Osteoblast (primary cell): ENCODE data around the gene PHF12. TPM values are rescaled to one million over a fixed set of nuclear protein-coding genes. Genes with fewer than 3 reads are reported as not detected.

Experiments used
- DNase-seq: peaks from one replicate; pipeline ENCODE4 v3.0.0; 2011; ENCODE audit warnings: low spot score, mixed read lengths; ENCODE audit not compliant: insufficient read length; ENCODE audit errors: missing footprints
- H2AFZ ChIP-seq: 2 replicates; pipeline ENCODE4 v1.6.0; 2011; ENCODE audit warnings: mild to moderate bottlenecking, low read length
- H3K27ac ChIP-seq: 2 replicates; pipeline ENCODE4 v1.5.1; 2011; ENCODE audit warnings: mild to moderate bottlenecking, low read depth, low read length, moderate library complexity
- H3K27me3 ChIP-seq: 2 replicates; pipeline ENCODE4 v1.6.0; 2012; ENCODE audit warnings: mild to moderate bottlenecking, control low read depth, inconsistent platforms, low read length, moderate library complexity; ENCODE audit not compliant: insufficient read depth
- H3K36me3 ChIP-seq: 2 replicates; pipeline ENCODE4 v1.5.1; 2011; ENCODE audit warnings: mild to moderate bottlenecking, low read length, control low read depth, moderate library complexity; ENCODE audit not compliant: insufficient read depth
- H3K4me1 ChIP-seq: 2 replicates; pipeline ENCODE4 v1.5.1; 2011; ENCODE audit warnings: mild to moderate bottlenecking, low read length, control low read depth, moderate library complexity; ENCODE audit not compliant: insufficient read depth
- H3K4me2 ChIP-seq: 2 replicates; pipeline ENCODE4 v1.6.0; 2011; ENCODE audit warnings: mild to moderate bottlenecking, low read length; ENCODE audit not compliant: insufficient read depth
- H3K4me3 ChIP-seq: fragments of 200-600 bp; sonication (generic); 3 replicates; pipeline ENCODE4 v1.5.1; 2012; ENCODE audit warnings: mild to moderate bottlenecking, low read length, inconsistent platforms; ENCODE audit not compliant: insufficient read depth
- H3K79me2 ChIP-seq: 2 replicates; pipeline ENCODE4 v1.6.0; 2012; ENCODE audit warnings: mild to moderate bottlenecking, low read length, control low read depth, inconsistent platforms; ENCODE audit not compliant: insufficient read depth
- H3K9me3 ChIP-seq: 2 replicates; pipeline ENCODE4 v1.5.1; 2011; ENCODE audit warnings: low read depth, low read length, control low read depth
- H4K20me1 ChIP-seq: 2 replicates; pipeline ENCODE4 v1.6.0; 2012; ENCODE audit warnings: mild to moderate bottlenecking, low read length, control low read depth; ENCODE audit not compliant: insufficient read depth
- total RNA-seq: library from RNA; depleted of rRNA; stranded (reverse); fragments of >200 nt; gene quantifications from 2 replicates; pipeline ENCODE4 v1.2.3, GENCODE V29; 2012
- TF ChIP-seq, protein P1 (sequence below): IDR thresholded peaks from 2 replicates; pipeline ENCODE4 v1.5.1; 2011; ENCODE audit warnings: mild to moderate bottlenecking, low read depth, low read length, moderate library complexity; ENCODE audit errors: extremely low read depth

PHF12 gene
- total RNA-seq, 1 donor, result 26.8 TPM

DNA sequence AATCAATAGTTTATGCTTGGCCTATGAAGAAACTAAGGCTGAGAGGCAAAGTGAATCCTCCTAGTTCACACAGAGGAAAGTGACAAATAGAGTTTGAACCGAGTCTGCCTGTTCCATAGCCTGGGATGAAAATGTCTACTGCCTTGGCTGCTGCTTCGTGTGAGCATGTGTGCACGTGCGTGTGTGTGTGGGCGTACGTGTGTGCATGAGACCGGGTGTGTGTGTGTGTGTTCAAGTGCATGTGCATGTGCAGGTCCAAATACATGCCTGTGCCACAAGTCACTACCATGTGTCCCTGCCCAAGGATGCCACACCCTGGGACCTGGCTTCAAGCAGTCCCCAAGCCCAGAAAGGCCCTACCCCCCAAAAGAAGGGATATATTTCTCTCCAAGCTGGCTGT is 40.9 kb upstream of the PHF12 start:
- Histone ChIP-seq H2AFZ (no peak overlapping the region), H3K4me3 (no peak overlapping the region), H3K27ac (no peak overlapping the region), H3K79me2 (no peaks in the 10 kb centered on the region), H3K36me3 (no peaks in the 10 kb centered on the region), H3K9me3 (no peaks in the 10 kb centered on the region), H3K4me2 (no peak overlapping the region), H4K20me1 (no peaks in the 10 kb centered on the region), H3K4me1 (peaks cover 6% of the 10 kb centered on the region), H3K27me3 (peaks cover 18% of the 10 kb centered on the region)
- no peak for DNase-seq
- TF ChIP-seq, protein P1, sequence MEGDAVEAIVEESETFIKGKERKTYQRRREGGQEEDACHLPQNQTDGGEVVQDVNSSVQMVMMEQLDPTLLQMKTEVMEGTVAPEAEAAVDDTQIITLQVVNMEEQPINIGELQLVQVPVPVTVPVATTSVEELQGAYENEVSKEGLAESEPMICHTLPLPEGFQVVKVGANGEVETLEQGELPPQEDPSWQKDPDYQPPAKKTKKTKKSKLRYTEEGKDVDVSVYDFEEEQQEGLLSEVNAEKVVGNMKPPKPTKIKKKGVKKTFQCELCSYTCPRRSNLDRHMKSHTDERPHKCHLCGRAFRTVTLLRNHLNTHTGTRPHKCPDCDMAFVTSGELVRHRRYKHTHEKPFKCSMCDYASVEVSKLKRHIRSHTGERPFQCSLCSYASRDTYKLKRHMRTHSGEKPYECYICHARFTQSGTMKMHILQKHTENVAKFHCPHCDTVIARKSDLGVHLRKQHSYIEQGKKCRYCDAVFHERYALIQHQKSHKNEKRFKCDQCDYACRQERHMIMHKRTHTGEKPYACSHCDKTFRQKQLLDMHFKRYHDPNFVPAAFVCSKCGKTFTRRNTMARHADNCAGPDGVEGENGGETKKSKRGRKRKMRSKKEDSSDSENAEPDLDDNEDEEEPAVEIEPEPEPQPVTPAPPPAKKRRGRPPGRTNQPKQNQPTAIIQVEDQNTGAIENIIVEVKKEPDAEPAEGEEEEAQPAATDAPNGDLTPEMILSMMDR, result no peak

- H2AFZ ChIP-seq, result no peak overlapping the region
- H3K79me2 ChIP-seq, result no peaks in the 10 kb centered on the region
- H3K4me2 ChIP-seq, result no peak overlapping the region
- H4K20me1 ChIP-seq, result no peaks in the 10 kb centered on the region
- H3K9me3 ChIP-seq, result no peaks in the 10 kb centered on the region
- H3K36me3 ChIP-seq, result no peaks in the 10 kb centered on the region
- TF ChIP-seq, protein P1, result no peak
- H3K27me3 ChIP-seq, result peaks cover 19% of the 10 kb centered on the region
- H3K4me3 ChIP-seq, result no peak overlapping the region
- no peak for DNase-seq
- no peak overlapping the region for H3K27ac ChIP-seq
- H3K4me1 ChIP-seq, result peaks cover 6% of the 10 kb centered on the region
Measured at GRCh38 chr17:28991779-28992178, 40.5 kb upstream of the PHF12 start.

GRCh38 chr17:28989028-28989427 is 37.7 kb upstream of the PHF12 start:
- peaks cover 6% of the 10 kb centered on the region for H3K4me1 ChIP-seq
- H3K79me2 ChIP-seq, result no peaks in the 10 kb centered on the region
- H3K4me3 ChIP-seq, result no peak overlapping the region
- peaks cover 43% of the 10 kb centered on the region for H3K27me3 ChIP-seq
- no peak overlapping the region for H2AFZ ChIP-seq
- TF ChIP-seq, protein P1, result no peak
- H3K27ac ChIP-seq, result no peak overlapping the region
- H3K36me3 ChIP-seq, result no peaks in the 10 kb centered on the region
- H3K4me2 ChIP-seq, result no peak overlapping the region
- no peaks in the 10 kb centered on the region for H4K20me1 ChIP-seq
- no peaks in the 10 kb centered on the region for H3K9me3 ChIP-seq
- DNase-seq, result no peak

DNA sequence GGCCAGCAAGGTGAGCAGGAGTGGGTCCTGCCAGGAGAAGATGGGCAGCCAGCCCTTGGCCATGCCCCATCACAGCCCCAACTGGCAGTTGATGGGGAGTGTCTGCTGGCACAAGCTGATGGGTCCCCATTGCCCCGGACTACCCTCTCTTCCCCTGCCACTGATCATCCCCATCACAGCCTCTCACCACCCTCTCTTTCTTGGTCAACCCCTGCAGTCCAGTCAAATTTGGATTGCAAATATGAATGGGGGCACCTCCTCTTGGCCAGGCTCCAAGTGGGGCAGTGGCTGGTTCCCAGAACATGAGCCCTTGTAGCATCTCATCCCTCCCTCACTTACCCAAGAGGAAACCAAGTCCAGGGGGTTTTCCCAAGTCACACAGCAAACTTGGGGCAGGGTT is 37.2 kb upstream of the PHF12 start:
- Histone ChIP-seq H3K27ac (no peak overlapping the region), H3K9me3 (no peaks in the 10 kb centered on the region), H4K20me1 (no peaks in the 10 kb centered on the region), H3K27me3 (peaks cover 43% of the 10 kb centered on the region), H3K4me2 (no peak overlapping the region), H2AFZ (no peak overlapping the region), H3K79me2 (no peaks in the 10 kb centered on the region), H3K4me1 (peaks cover 3% of the 10 kb centered on the region), H3K4me3 (no peak overlapping the region), H3K36me3 (no peaks in the 10 kb centered on the region)
- TF ChIP-seq, protein P1, result no peak
- DNase-seq, result peak; percentile 89
